Measurements from ENCODE around the gene KIF26B. TPM values are rescaled to one million over a fixed set of nuclear protein-coding genes. Genes with fewer than 3 reads are reported as not detected.

KIF26B gene
- polyA plus RNA-seq, 1 donor from 2014 or later = 6.3 TPM

GRCh38 chr1:245172026-245172425, 17.2 kb downstream of the KIF26B start:
- Histone ChIP-seq H4K20me1 (ENCODE audit: insufficient read depth) (no peaks in the 10 kb centered on the region), H3K27ac (ENCODE audit: low read length) (no peak overlapping the region), H3K4me3 (ENCODE audit: low read length) (no peak overlapping the region), H3K79me2 (replicated peaks; ENCODE audit: insufficient read depth, low read length) (no peaks in the 10 kb centered on the region), H3K4me2 (ENCODE audit: low read length) (no peak overlapping the region), H2AFZ (ENCODE audit: low read depth, low read length) (no peak overlapping the region), H3K36me3 (ENCODE audit: insufficient read depth, low read length) (no peaks in the 10 kb centered on the region), H3K27me3 (ENCODE audit: insufficient read depth, low read depth, low read length) (no peaks in the 10 kb centered on the region), H3K9ac (ENCODE audit: low read length) (no peak overlapping the region), H3F3A (ENCODE audit: insufficient read depth, low read length, poor library complexity, severe bottlenecking) (no peaks in the 10 kb centered on the region), H3K9me3 (ENCODE audit: low read length) (no peaks in the 10 kb centered on the region), H3K9me2 (ENCODE audit: insufficient read depth, low read length) (no peaks in the 10 kb centered on the region)
- TF ChIP-seq REST (IDR thresholded peaks at IDR 0.05; ENCODE audit: borderline replicate concordance) (no peak), TAF1 (IDR thresholded peaks at IDR 0.05; ENCODE audit: low read depth) (no peak), POLR2AphosphoS5 (IDR thresholded peaks at IDR 0.05) (no peak), RAD21 (conservative IDR thresholded peaks at IDR 0.05) (no peak), MXI1 (conservative IDR thresholded peaks at IDR 0.05; ENCODE audit: poor library complexity, severe bottlenecking) (no peak), EP300 (conservative IDR thresholded peaks at IDR 0.05; ENCODE audit: poor library complexity, severe bottlenecking) (no peak), EZH2 (IDR thresholded peaks at IDR 0.05; ENCODE audit: borderline replicate concordance, insufficient read depth, low read length, poor library complexity, severe bottlenecking) (no peak), CTCF (IDR thresholded peaks at IDR 0.05; ENCODE audit: poor library complexity, severe bottlenecking) (no peak), SMC3 (conservative IDR thresholded peaks at IDR 0.05; ENCODE audit: poor library complexity) (no peak)

- no peak overlapping the region for H3K4me2 ChIP-seq (ENCODE audit: low read length)
- H3K9me3 ChIP-seq (ENCODE audit: low read length) = no peaks in the 10 kb centered on the region
- no peaks in the 10 kb centered on the region for H3K9me2 ChIP-seq (ENCODE audit: insufficient read depth, low read length)
- H3K4me3 ChIP-seq (ENCODE audit: low read length) = no peak overlapping the region
- TF ChIP-seq RAD21 (conservative IDR thresholded peaks at IDR 0.05) = no peak
- TF ChIP-seq REST (IDR thresholded peaks at IDR 0.05; ENCODE audit: borderline replicate concordance) = no peak
- TF ChIP-seq EP300 (conservative IDR thresholded peaks at IDR 0.05; ENCODE audit: poor library complexity, severe bottlenecking) = no peak
- no peak for TF ChIP-seq CTCF (IDR thresholded peaks at IDR 0.05; ENCODE audit: poor library complexity, severe bottlenecking)
- no peaks in the 10 kb centered on the region for H3K79me2 ChIP-seq (replicated peaks; ENCODE audit: insufficient read depth, low read length)
- H3K36me3 ChIP-seq (ENCODE audit: insufficient read depth, low read length) = no peaks in the 10 kb centered on the region
- no peak overlapping the region for H2AFZ ChIP-seq (ENCODE audit: low read depth, low read length)
- H4K20me1 ChIP-seq (ENCODE audit: insufficient read depth) = no peaks in the 10 kb centered on the region
- H3K27ac ChIP-seq (ENCODE audit: low read length) = no peak overlapping the region
- H3K27me3 ChIP-seq (ENCODE audit: insufficient read depth, low read depth, low read length) = no peaks in the 10 kb centered on the region
- no peaks in the 10 kb centered on the region for H3F3A ChIP-seq (ENCODE audit: insufficient read depth, low read length, poor library complexity, severe bottlenecking)
- H3K9ac ChIP-seq (ENCODE audit: low read length) = no peak overlapping the region
Measured at GRCh38 chr1:245172829-245173228, 18.0 kb downstream of the KIF26B start.

Data from neural cell (in vitro differentiated cells).